ENCODE data around the gene OR12D1.
"Not testable (repeated sequence)": the region's sequence is repeated elsewhere in the genome, so short reads cannot be mapped to it uniquely, and the experiment has no call there.

Gene OR12D1

DNA sequence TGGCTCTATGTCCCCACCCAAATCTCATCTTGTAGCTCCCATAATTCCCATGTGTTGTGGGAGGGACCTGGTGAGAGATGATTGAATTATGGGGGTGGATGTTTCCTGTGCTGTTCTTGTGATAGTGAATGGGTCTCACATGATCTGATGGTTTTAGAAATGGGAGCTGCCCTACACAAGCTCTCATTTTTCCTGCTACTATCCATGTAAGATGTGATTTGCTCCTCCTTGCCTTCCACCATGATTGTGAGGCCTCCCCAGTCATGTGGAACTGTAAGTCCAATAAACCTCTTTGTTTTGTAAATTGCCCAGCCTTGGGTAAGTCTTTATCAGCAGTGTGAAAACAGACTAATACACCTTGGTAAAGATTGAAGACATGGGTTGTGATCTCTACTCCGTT lies 29.3 kb downstream of the OR12D1 start:
- peaks cover 76% of the 10 kb centered on the region for H3K27me3 Mint-ChIP-seq

DNA sequence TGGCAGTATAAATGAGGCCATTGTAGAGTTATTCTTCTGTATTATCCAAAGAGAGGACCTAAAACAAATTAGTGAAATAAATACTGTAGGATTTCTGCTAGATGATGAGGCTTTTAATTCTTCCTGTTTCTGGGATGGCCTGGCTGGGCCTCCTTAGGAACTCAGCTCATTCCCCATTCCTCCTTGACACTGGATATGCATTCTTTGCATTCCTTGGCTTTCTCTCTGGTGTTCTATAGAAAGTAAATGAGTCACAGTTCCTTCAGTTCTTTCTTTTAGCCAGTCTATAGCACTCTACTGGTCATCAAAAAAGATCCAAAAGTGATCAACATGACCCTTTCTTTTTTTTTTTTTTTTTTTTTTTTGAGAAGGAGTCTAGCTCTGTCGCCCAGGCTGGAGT lies 32.9 kb downstream of the OR12D1 start:
- no peak overlapping the region for H3K4me3 Mint-ChIP-seq
- no peak overlapping the region for H3K27ac Mint-ChIP-seq
- peaks cover 11% of the 10 kb centered on the region for H3K9me3 Mint-ChIP-seq
- H3K4me1 Mint-ChIP-seq (ENCODE audit: low read depth), result no peaks in the 10 kb centered on the region
- no peak for DNase-seq
- peaks cover 83% of the 10 kb centered on the region for H3K27me3 Mint-ChIP-seq
- H3K36me3 Mint-ChIP-seq (ENCODE audit: low read depth), result no peaks in the 10 kb centered on the region

More for the DNA sequence above, 29.3 kb downstream of the OR12D1 start:
- DNase-seq; H3K4me3 Mint-ChIP-seq; H3K4me1 Mint-ChIP-seq (ENCODE audit: low read depth); H3K27ac Mint-ChIP-seq; H3K9me3 Mint-ChIP-seq; H3K36me3 Mint-ChIP-seq (ENCODE audit: low read depth): not testable (repeated sequence)

DNA sequence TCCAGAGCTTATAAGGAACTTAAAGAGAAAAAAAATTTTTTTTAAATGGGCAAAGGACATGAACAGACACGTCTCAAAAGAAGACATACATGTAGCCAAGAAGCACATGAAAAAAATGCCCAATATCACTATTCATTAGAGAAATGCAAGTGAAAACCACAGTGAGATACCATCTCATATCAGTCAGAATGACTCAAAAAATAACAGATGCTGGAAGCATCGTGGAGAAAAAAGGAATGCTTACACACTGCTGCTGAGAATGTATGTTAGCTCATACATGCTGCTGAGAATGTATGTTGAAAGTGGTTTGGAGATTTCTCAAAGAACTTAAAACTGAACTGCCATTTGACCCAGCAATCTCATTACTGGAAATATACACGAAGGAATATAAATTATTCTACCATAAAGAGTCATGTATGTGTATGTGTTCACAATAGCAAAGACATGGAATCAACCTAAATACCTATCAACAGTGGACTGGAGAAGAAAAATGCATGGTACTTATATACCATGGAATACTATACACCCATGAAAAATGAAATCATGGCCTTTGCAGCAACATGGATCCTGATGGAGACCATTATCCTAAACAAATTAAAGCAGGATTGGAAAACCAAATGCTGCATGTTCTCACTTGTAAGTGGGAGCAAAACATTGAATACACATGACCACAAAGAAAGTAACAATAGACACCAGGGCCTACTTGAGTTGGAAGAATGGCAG lies 36.9 kb downstream of the OR12D1 start:
- H3K27ac Mint-ChIP-seq, result no peak overlapping the region
- H3K4me1 Mint-ChIP-seq (ENCODE audit: low read depth), result no peaks in the 10 kb centered on the region
- H3K9me3 Mint-ChIP-seq, result peaks cover 7% of the 10 kb centered on the region
- peaks cover 57% of the 10 kb centered on the region for H3K27me3 Mint-ChIP-seq
- no peaks in the 10 kb centered on the region for H3K36me3 Mint-ChIP-seq (ENCODE audit: low read depth)
- DNase-seq, result no peak
- H3K4me3 Mint-ChIP-seq, result no peak overlapping the region

DNA sequence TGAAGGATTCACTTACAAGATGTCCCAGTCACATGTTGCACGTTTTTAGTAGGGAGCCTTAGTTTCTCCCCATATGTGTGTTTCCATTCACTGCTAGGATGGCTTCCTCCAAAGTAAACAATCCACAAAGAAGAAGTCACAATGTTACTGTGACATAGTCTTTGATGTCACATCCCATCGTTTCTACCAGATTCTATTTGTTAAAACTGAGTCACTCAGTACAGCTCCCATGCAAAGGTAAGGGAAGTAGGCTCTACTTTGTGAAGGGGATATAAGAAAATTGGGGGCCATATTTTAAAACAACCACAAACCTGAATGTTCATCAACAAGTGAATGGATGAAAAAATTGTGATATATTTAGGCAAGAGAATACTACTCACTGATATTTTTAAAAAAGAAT lies 42.2 kb downstream of the OR12D1 start, which contains the start of the genes OR11A1 and OR2H1:
TSS of gene OR11A1 (minus strand) at position 101 of the 400 bp plus-strand sequence. CDS start 29,430 bp downstream, outside the sequence.
TSS of gene OR2H1 (plus strand) at position 185 of the 400 bp plus-strand sequence. CDS start 4,615 bp downstream, outside the sequence.
- Mint-ChIP-seq H3K27me3 (peaks cover 24% of the 10 kb centered on the region), H3K4me1 (ENCODE audit: low read depth) (no peaks in the 10 kb centered on the region), H3K27ac (no peak within 1 kb of the TSS), H3K9me3 (no peaks in the 10 kb centered on the region), H3K36me3 (ENCODE audit: low read depth) (no peaks in the 10 kb centered on the region), H3K4me3 (no peak within 1 kb of the TSS)
- no peak for DNase-seq

- H3K9me3 Mint-ChIP-seq, result no peaks in the 10 kb centered on the region
- H3K4me3 Mint-ChIP-seq, result no peak overlapping the region
- DNase-seq, result no peak
- H3K36me3 Mint-ChIP-seq (ENCODE audit: low read depth), result no peaks in the 10 kb centered on the region
- peaks cover 36% of the 10 kb centered on the region for H3K27me3 Mint-ChIP-seq
- no peak overlapping the region for H3K27ac Mint-ChIP-seq
- no peaks in the 10 kb centered on the region for H3K4me1 Mint-ChIP-seq (ENCODE audit: low read depth)
Measured at GRCh38 chr6:29461021-29461814, 46.5 kb downstream of the OR12D1 start.

DNA sequence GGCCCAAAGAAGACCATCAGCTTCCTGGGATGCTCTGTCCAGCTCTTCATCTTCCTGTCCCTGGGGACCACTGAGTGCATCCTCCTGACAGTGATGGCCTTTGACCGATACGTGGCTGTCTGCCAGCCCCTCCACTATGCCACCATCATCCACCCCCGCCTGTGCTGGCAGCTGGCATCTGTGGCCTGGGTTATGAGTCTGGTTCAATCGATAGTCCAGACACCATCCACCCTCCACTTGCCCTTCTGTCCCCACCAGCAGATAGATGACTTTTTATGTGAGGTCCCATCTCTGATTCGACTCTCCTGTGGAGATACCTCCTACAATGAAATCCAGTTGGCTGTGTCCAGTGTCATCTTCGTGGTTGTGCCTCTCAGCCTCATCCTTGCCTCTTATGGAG lies 47.3 kb downstream of the OR12D1 start:
- no peak for DNase-seq
- Mint-ChIP-seq H3K27ac (no peak overlapping the region), H3K4me3 (no peak overlapping the region), H3K9me3 (no peaks in the 10 kb centered on the region), H3K36me3 (ENCODE audit: low read depth) (no peaks in the 10 kb centered on the region), H3K27me3 (peaks cover 36% of the 10 kb centered on the region), H3K4me1 (ENCODE audit: low read depth) (no peaks in the 10 kb centered on the region)

- no peaks in the 10 kb centered on the region for H3K36me3 Mint-ChIP-seq (ENCODE audit: low read depth)
Measured at GRCh38 chr6:29465279-29465678, 50.6 kb downstream of the OR12D1 start.

DNA sequence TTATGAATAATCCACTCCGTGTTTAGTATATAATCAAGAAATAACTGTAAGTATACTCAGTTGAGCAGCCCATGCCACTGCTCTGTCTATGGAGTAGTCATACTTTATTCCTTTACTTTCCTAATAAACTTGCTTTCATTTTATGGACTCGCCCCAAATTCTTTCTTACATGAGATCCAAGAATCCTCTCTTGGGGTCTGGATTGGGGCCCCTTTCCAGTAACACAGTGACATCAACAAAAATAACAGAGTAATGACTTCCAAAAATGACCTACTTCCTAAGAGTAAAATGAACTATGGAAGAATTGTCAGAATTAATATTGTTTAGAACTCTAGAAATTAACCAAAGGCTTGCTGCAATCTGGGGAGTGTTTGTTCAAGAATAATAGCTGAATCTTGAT lies 51.1 kb downstream of the OR12D1 start:
- Mint-ChIP-seq H3K9me3 (no peaks in the 10 kb centered on the region), H3K27ac (no peak overlapping the region), H3K27me3 (peaks cover 27% of the 10 kb centered on the region), H3K4me1 (ENCODE audit: low read depth) (no peaks in the 10 kb centered on the region), H3K4me3 (no peak overlapping the region), H3K36me3 (ENCODE audit: low read depth) (no peaks in the 10 kb centered on the region)
- no peak for DNase-seq

More at GRCh38 chr6:29465279-29465678, 50.6 kb downstream of the OR12D1 start:
- H3K9me3 Mint-ChIP-seq, result no peaks in the 10 kb centered on the region
- H3K4me1 Mint-ChIP-seq (ENCODE audit: low read depth), result no peaks in the 10 kb centered on the region
- H3K4me3 Mint-ChIP-seq, result no peak overlapping the region
- DNase-seq, result no peak
- H3K27ac Mint-ChIP-seq, result no peak overlapping the region
- H3K27me3 Mint-ChIP-seq, result peaks cover 27% of the 10 kb centered on the region

- H3K27me3 Mint-ChIP-seq, result peaks cover 29% of the 10 kb centered on the region
- no peaks in the 10 kb centered on the region for H3K36me3 Mint-ChIP-seq (ENCODE audit: low read depth)
- no peak for DNase-seq
- H3K4me1 Mint-ChIP-seq (ENCODE audit: low read depth), result no peaks in the 10 kb centered on the region
- H3K9me3 Mint-ChIP-seq, result no peaks in the 10 kb centered on the region
- no peak overlapping the region for H3K27ac Mint-ChIP-seq
- no peak overlapping the region for H3K4me3 Mint-ChIP-seq
Measured at GRCh38 chr6:29466241-29466640, 51.5 kb downstream of the OR12D1 start.
